NCI-H1694 (cell line): Measurements from ENCODE around the gene CYRIA.

Experiments used
- DNase-seq: peaks from one replicate; lab custom pipeline; 2025; lab: John Stamatoyannopoulos, UW

Gene CYRIA

GRCh38 chr2:16665748-16666448, at the start of gene CYRIA:
TSS of gene CYRIA (minus strand) at chr2:16665834. CDS start at chr2:16588119, 77,715 bp downstream.
- DNase-seq = no peak

DNA sequence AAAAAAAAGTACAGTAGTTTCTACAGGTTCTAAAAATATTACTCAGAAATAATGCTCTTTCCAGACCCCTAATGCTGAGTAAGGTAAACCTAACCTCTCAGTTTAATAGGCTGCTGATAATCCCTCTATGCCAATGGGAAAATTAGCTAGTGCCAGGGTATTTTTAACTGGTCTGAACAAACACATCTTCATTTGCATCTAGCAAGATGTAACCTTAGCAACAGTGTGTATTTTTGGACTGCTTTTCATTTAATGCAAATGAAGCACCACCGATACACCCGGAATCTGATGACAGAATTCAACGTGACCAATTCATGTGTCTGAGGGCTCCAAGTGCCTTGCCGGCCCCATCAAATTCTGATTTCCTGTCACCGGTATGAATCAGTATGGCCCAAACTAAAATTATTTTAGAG, 47.4 kb upstream of the CYRIA start:
- no peak for DNase-seq

- DNase-seq = no peak
Measured at GRCh38 chr2:16709769-16710168, 44.1 kb upstream of the CYRIA start.

DNA sequence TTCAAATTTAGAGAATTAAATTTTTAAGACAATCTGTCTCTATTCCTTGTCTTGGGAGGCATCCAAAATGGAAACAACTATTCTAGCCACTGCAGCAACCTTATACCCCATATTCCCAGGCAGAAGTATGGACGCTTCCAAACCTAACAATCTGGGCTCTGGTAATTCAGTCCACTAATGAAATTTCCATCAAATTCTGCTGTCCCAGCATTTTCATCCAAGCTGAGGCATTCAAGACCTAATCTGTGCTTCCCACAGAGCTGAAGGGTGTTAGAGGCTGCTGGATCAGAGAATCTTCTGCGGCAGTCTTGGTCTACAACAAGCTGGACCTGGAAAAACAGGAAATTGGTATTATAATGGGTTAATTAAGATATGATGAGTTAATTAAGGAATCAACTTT, 42.5 kb upstream of the CYRIA start:
- no peak for DNase-seq

- DNase-seq = no peak
Measured at GRCh38 chr2:16707014-16707623, 41.5 kb upstream of the CYRIA start.

- no peak for DNase-seq
Measured at GRCh38 chr2:16700551-16701259, 35.1 kb upstream of the CYRIA start.

- no peak for DNase-seq
Measured at GRCh38 chr2:16693854-16694253, 28.2 kb upstream of the CYRIA start.

DNA sequence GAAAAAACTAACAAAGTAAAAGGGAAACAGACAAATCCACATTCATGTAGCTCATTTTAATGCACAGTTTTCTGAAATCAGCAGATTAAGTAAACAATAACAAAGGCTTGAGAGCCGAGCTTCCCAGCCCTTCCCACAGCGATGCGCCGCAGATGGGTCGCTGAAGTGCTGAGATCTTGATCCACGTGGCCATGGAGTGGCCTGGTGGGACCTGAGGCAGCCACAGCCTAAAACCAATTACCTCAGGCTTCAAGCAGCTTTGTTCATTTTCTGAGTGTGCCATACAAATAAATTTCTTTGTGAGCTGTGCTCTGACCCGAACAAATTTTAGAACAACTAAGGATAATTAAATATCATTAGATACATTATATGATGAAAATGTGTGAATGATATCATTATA, 25.6 kb upstream of the CYRIA start:
- DNase-seq = no peak

GRCh38 chr2:16687955-16688354, 22.3 kb upstream of the CYRIA start:
- no peak for DNase-seq

- no peak for DNase-seq
Measured at GRCh38 chr2:16687222-16687621, 21.6 kb upstream of the CYRIA start.

DNA sequence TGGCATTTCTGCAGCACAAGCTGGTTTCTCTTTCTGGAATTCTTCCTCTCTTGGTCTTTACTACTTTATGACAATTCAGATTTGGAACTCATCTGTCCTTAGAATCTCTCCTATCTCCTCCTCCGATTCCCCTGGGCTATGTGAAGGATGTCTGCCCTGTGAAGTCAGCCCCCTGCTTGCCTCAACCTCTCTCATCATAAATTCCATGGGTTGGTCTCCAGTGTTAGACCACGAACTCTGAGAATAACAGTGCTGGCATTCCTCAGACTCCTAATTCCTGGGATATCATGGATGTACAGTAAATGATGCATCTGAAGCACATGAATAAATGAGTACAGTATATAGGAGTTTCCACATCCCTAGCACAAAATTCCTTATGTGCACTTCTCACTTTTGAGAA, 21.0 kb upstream of the CYRIA start:
- no peak for DNase-seq

- no peak for DNase-seq
Measured at GRCh38 chr2:16685340-16685715, 19.7 kb upstream of the CYRIA start.

DNA sequence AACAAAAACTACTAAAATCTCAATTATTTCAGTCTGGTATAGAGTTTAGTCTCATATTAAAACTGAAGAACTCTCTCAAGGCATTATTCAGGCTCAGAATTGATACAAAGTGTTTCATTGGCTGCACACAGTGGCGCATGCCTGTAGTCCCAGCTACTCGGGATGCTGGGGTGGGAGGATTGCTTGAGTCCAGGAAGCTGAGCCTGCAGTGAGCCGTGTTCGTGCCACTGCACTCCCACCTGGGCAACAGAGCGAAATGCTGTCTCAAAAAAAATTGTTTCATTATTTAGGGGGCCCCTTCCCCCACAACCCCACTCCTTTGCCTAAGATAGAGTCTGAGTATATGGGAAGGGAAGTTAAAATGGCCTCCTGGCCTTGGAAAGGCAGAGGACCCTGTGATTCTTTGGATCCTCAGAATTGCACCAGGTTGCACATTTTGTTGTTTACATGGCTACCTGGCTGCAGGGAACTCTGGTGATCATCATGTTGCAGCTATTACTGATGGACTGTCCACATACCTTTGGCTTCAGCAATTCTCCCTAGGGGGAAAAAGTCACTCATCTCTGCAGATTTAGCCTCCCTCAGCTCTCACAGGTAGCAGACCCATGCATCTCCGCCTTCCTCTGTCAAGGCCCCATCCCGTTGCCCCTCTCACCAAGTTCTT, 19.2 kb upstream of the CYRIA start:
- DNase-seq = no peak

GRCh38 chr2:16683576-16683975, 17.9 kb upstream of the CYRIA start:
- DNase-seq = no peak

GRCh38 chr2:16682431-16683118, 16.9 kb upstream of the CYRIA start:
- DNase-seq = no peak

- DNase-seq = no peak
Measured at GRCh38 chr2:16680781-16681180, 15.1 kb upstream of the CYRIA start.

GRCh38 chr2:16680304-16680703, 14.7 kb upstream of the CYRIA start:
- DNase-seq = no peak

GRCh38 chr2:16678964-16679363, 13.3 kb upstream of the CYRIA start:
- DNase-seq = no peak

DNA sequence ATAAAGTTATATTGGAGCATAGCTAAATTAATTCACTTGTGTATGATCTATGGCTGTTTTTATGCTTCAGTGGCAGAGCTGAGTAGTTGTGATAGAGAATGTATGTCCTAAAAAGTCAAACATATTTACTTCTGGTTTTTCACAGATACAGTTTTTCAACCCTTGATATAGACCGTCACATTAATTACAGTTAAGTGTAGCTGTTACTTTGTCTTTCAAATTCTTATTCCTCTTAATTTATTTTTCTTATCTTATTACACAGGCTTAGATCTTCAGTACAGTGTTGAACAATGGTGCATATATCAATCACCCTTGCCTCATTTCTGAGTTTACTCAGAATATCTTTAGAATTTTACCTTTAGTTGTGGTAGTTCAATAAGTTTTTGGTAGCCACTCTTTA, 12.2 kb upstream of the CYRIA start:
- no peak for DNase-seq

DNA sequence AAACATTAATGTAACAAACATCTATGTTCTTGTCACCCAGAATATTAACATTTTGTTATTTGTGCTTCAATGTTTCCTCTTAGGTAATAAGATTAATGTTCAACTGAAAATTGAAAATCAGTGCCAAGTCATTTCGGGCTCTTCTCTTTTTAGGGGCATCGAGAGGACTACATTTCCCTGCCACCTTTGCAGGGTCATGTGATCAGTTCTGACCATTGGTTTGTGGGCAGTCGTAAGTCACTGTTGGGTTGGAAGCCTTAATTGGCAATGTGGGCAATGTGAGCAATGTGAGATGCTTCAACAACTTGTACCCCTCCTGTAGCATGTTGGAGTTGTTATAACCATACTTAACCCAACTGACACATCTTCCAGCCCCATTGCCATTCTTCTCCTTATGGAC, 10.1 kb upstream of the CYRIA start:
- no peak for DNase-seq

- no peak for DNase-seq
Measured at GRCh38 chr2:16674154-16674553, 8.5 kb upstream of the CYRIA start.

DNA sequence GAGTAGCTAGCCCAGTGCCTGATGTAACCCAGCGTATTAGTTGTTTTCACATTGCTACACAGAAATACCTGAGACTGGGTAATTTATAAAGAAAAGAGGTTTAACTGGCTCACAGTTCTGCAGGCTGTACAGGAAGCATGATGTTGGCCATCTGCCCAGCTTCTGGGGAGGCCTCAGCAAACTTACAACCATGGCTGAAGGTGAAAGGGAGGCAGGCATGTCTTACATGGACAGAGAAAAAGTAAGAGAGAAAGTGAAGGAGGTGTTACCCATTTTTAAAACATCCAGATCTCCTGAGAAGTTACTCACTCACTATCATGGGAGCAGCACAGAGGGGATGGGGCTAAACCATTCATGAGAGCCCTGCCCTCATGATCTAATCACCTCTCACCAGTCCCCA, 6.1 kb upstream of the CYRIA start:
- DNase-seq = no peak
